HEK293 (cell line): ENCODE measurements around the gene PGAP6.
A peak's percentile ranks its signal among the peaks of the same experiment; 100 is the strongest.

ENCODE experiments used
- INSM2 ChIP-seq: fragments of 450-650 bp; formaldehyde crosslinking; IDR thresholded peaks from 2 replicates; pipeline ENCODE4 v1.5.1; 2016; ENCODE audit warnings: missing biosample characterization, missing genetic modification characterization
- KLF10 ChIP-seq: fragments of 450-650 bp; IDR thresholded peaks from 2 replicates; pipeline ENCODE4 v1.5.1; 2018; ENCODE audit warnings: missing biosample characterization, mild to moderate bottlenecking, missing genetic modification characterization
- KLF16 ChIP-seq: fragments of 450-650 bp; formaldehyde crosslinking; IDR thresholded peaks from 2 replicates; pipeline ENCODE4 v1.5.1; 2017; ENCODE audit warnings: missing biosample characterization, missing genetic modification characterization
- PATZ1 ChIP-seq: fragments of 450-650 bp; formaldehyde crosslinking; IDR thresholded peaks from 2 replicates; pipeline ENCODE4 v1.5.1; 2016; ENCODE audit warnings: missing biosample characterization, missing genetic modification characterization
- PRDM1 ChIP-seq: fragments of 450-650 bp; formaldehyde crosslinking; IDR thresholded peaks from 2 replicates; pipeline ENCODE4; 2016; ENCODE audit warnings: missing biosample characterization, missing genetic modification characterization
- SALL2 ChIP-seq: fragments of 450-650 bp; formaldehyde crosslinking; IDR thresholded peaks from 2 replicates; pipeline ENCODE4 v1.5.0; 2017; ENCODE audit warnings: missing biosample characterization, mild to moderate bottlenecking, missing genetic modification characterization, borderline replicate concordance
- SETDB1 ChIP-seq: IDR thresholded peaks from one replicate; pipeline ENCODE4 v1.6.1; 2017; ENCODE audit warnings: mild to moderate bottlenecking, low read length, moderate library complexity, mixed read lengths; ENCODE audit not compliant: insufficient read length
- SP2 ChIP-seq: fragments of 450-650 bp; formaldehyde crosslinking; IDR thresholded peaks from 2 replicates; pipeline ENCODE4 v1.5.1; 2016; ENCODE audit warnings: missing biosample characterization, missing genetic modification characterization
- ZBTB20 ChIP-seq: fragments of 450-650 bp; formaldehyde crosslinking; IDR thresholded peaks from 2 replicates; pipeline ENCODE4 v1.5.1; 2016; ENCODE audit warnings: missing biosample characterization, missing genetic modification characterization
- ZFHX2 ChIP-seq: fragments of 450-650 bp; formaldehyde crosslinking; conservative IDR thresholded peaks from 2 replicates; pipeline ENCODE4 v1.5.1; 2016; ENCODE audit warnings: missing biosample characterization, missing genetic modification characterization
- ZFP69B ChIP-seq: fragments of 450-650 bp; formaldehyde crosslinking; IDR thresholded peaks from 2 replicates; pipeline ENCODE4 v1.5.1; 2016; ENCODE audit warnings: missing biosample characterization, missing genetic modification characterization
- ZNF169 ChIP-seq: fragments of 450-650 bp; formaldehyde crosslinking; IDR thresholded peaks from 2 replicates; pipeline ENCODE4 v1.5.1; 2016; ENCODE audit warnings: missing biosample characterization, missing genetic modification characterization
- ZNF174 ChIP-seq: fragments of 450-650 bp; formaldehyde crosslinking; IDR thresholded peaks from 2 replicates; pipeline ENCODE4 v1.5.0; 2017; ENCODE audit warnings: missing biosample characterization, mild to moderate bottlenecking, missing genetic modification characterization
- ZNF302 ChIP-seq: fragments of 450-650 bp; formaldehyde crosslinking; IDR thresholded peaks from 2 replicates; pipeline ENCODE4 v1.5.1; 2016; ENCODE audit warnings: missing biosample characterization, missing genetic modification characterization, low read depth
- ZNF404 ChIP-seq: fragments of 450-650 bp; formaldehyde crosslinking; IDR thresholded peaks from 2 replicates; pipeline ENCODE4 v1.5.1; 2017; ENCODE audit warnings: missing biosample characterization, missing genetic modification characterization
- ZNF530 ChIP-seq: fragments of 450-650 bp; formaldehyde crosslinking; IDR thresholded peaks from 2 replicates; pipeline ENCODE4 v1.5.1; 2016; ENCODE audit warnings: low read depth, missing biosample characterization, missing genetic modification characterization
- ZNF561 ChIP-seq: fragments of 450-650 bp; IDR thresholded peaks from 2 replicates; pipeline ENCODE4 v1.5.1; 2018; ENCODE audit warnings: missing biosample characterization, missing genetic modification characterization, borderline replicate concordance
- ZNF585B ChIP-seq: fragments of 450-650 bp; formaldehyde crosslinking; IDR thresholded peaks from 2 replicates; pipeline ENCODE4 v1.5.1; 2016; ENCODE audit warnings: missing biosample characterization, missing genetic modification characterization
- ZNF621 ChIP-seq: fragments of 450-650 bp; formaldehyde crosslinking; IDR thresholded peaks from 2 replicates; pipeline ENCODE4 v1.5.1; 2017; ENCODE audit warnings: missing biosample characterization, missing genetic modification characterization
- ZNF747 ChIP-seq: fragments of 450-650 bp; formaldehyde crosslinking; IDR thresholded peaks from 2 replicates; pipeline ENCODE4 v1.5.1; 2016; ENCODE audit warnings: missing biosample characterization, missing genetic modification characterization
- ZNF76 ChIP-seq: fragments of 450-650 bp; formaldehyde crosslinking; IDR thresholded peaks from 2 replicates; pipeline ENCODE4; 2016; ENCODE audit warnings: low read depth, missing biosample characterization, missing genetic modification characterization, borderline replicate concordance
- ZNF776 ChIP-seq: fragments of 450-650 bp; formaldehyde crosslinking; IDR thresholded peaks from 2 replicates; pipeline ENCODE4 v1.5.0; 2017; ENCODE audit warnings: missing biosample characterization, missing genetic modification characterization, borderline replicate concordance
- ZNF777 ChIP-seq: fragments of 450-650 bp; formaldehyde crosslinking; IDR thresholded peaks from 2 replicates; pipeline ENCODE4 v1.5.1; 2017; ENCODE audit warnings: missing biosample characterization, missing genetic modification characterization, borderline replicate concordance
- ZNF792 ChIP-seq: fragments of 450-650 bp; formaldehyde crosslinking; IDR thresholded peaks from 2 replicates; pipeline ENCODE4 v1.5.1; 2016; ENCODE audit warnings: missing biosample characterization, missing genetic modification characterization
- TF ChIP-seq, protein P1 (sequence below): fragments of 450-650 bp; formaldehyde crosslinking; IDR thresholded peaks from 2 replicates; pipeline ENCODE4 v1.5.1; 2016; ENCODE audit warnings: missing biosample characterization, missing genetic modification characterization
- TF ChIP-seq, protein P2 (sequence below): fragments of 450-650 bp; formaldehyde crosslinking; IDR thresholded peaks from 2 replicates; pipeline ENCODE4 v1.5.1; 2016; ENCODE audit warnings: missing biosample characterization, missing genetic modification characterization
- TF ChIP-seq, protein P3 (sequence below): fragments of 450-650 bp; formaldehyde crosslinking; IDR thresholded peaks from 2 replicates; pipeline ENCODE4; 2016; ENCODE audit warnings: missing biosample characterization, missing genetic modification characterization
- TF ChIP-seq, protein P4 (sequence below): fragments of 450-650 bp; formaldehyde crosslinking; IDR thresholded peaks from 2 replicates; pipeline ENCODE4 v1.5.1; 2017; ENCODE audit warnings: missing biosample characterization, missing genetic modification characterization
- TF ChIP-seq, protein P5 (sequence below): fragments of 450-650 bp; IDR thresholded peaks from 2 replicates; pipeline ENCODE4 v1.5.1; 2018; ENCODE audit warnings: missing biosample characterization, missing genetic modification characterization

PGAP6 gene

DNA sequence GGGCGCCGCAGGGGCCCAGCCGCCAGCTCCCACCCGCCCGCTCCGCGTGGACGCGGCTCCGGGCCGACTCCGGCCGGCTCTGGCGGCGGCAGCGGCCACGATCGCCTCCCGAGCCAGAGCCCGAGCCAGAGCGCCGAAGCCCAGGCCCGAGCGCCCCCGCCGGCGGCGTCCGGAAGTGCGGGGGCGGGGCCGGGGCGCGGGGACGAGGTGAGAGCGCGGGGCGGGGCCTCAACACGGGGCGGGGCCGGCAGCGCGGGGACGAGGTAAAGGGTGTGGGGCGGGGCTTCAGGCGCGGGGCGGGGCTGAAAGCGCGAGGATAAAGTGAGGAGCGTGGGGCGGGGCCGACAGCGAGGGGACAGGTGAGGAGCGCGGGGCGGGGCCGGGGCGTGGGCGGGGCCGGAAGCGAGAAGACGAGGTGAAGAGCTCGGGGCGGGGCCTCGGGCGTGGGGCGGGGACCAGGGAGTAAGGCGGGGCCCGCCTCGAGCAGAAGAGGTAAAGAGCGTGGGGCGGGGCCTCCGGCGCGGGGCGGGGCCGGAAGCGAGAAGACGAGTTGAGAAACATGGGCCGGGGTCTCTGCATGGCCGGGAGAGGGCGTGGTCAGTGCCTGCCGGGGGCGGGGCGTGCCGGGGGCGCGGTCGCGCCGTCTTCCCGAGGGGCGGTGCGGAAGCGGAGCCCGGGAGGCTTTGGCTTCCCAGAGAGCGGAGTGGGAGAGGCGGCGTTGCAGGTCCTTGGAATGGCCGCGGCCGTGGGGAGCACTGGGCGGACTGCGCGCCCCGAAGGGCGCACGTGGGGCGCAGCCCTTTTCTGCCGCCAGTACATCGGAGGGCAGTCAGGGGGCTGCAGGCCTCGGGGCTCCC lies 29.0 kb downstream of the PGAP6 start, which contains the start of gene AXIN1 (continued):
- no peak for TF ChIP-seq ZNF404 (tag by site-specific recombination)
- TF ChIP-seq ZNF169, result no peak
- peak; percentile 40; the same call in 1 of the 2 replicates for TF ChIP-seq ZFHX2 (tag by site-specific recombination)
- TF ChIP-seq ZNF776 (tag by site-specific recombination), result no peak
- TF ChIP-seq, protein P1, sequence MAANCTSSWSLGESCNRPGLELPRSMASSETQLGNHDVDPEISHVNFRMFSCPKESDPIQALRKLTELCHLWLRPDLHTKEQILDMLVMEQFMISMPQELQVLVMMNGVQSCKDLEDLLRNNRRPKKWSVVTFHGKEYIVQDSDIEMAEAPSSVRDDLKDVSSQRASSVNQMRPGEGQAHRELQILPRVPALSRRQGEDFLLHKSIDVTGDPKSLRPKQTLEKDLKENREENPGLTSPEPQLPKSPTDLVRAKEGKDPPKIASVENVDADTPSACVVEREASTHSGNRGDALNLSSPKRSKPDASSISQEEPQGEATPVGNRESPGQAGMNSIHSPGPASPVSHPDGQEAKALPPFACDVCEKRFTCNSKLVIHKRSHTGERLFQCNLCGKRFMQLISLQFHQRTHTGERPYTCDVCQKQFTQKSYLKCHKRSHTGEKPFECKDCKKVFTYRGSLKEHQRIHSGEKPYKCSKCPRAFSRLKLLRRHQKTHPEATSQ, result no peak
- no peak for TF ChIP-seq PRDM1
- TF ChIP-seq KLF16 (tag by site-specific recombination), result peak; percentile 77
- no peak for TF ChIP-seq ZNF777 (tag by site-specific recombination)
- TF ChIP-seq PATZ1 (tag by site-specific recombination), result peak; percentile 86
- TF ChIP-seq ZNF530 (tag by site-specific recombination), result no peak
- TF ChIP-seq, protein P2, sequence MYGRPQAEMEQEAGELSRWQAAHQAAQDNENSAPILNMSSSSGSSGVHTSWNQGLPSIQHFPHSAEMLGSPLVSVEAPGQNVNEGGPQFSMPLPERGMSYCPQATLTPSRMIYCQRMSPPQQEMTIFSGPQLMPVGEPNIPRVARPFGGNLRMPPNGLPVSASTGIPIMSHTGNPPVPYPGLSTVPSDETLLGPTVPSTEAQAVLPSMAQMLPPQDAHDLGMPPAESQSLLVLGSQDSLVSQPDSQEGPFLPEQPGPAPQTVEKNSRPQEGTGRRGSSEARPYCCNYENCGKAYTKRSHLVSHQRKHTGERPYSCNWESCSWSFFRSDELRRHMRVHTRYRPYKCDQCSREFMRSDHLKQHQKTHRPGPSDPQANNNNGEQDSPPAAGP, result peak; percentile 34; the same call in 1 of the 2 replicates
- TF ChIP-seq, protein P3, sequence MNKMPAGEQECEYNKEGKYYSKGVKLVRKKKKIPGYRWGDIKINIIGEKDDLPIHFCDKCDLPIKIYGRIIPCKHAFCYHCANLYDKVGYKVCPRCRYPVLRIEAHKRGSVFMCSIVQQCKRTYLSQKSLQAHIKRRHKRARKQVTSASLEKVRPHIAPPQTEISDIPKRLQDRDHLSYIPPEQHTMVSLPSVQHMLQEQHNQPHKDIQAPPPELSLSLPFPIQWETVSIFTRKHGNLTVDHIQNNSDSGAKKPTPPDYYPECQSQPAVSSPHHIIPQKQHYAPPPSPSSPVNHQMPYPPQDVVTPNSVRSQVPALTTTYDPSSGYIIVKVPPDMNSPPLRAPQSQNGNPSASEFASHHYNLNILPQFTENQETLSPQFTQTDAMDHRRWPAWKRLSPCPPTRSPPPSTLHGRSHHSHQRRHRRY (tag by site-specific recombination), result no peak
- TF ChIP-seq ZNF302 (tag by site-specific recombination), result no peak
- TF ChIP-seq, protein P4, sequence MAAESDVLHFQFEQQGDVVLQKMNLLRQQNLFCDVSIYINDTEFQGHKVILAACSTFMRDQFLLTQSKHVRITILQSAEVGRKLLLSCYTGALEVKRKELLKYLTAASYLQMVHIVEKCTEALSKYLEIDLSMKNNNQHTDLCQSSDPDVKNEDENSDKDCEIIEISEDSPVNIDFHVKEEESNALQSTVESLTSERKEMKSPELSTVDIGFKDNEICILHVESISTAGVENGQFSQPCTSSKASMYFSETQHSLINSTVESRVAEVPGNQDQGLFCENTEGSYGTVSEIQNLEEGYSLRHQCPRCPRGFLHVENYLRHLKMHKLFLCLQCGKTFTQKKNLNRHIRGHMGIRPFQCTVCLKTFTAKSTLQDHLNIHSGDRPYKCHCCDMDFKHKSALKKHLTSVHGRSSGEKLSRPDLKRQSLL (tag by site-specific recombination), result no peak
- no peak for TF ChIP-seq ZNF561
- no peak for TF ChIP-seq SALL2 (tag by site-specific recombination)
- peak; percentile 92 for TF ChIP-seq KLF10
- no peak for TF ChIP-seq ZNF174 (tag by site-specific recombination)
- TF ChIP-seq, protein P5, sequence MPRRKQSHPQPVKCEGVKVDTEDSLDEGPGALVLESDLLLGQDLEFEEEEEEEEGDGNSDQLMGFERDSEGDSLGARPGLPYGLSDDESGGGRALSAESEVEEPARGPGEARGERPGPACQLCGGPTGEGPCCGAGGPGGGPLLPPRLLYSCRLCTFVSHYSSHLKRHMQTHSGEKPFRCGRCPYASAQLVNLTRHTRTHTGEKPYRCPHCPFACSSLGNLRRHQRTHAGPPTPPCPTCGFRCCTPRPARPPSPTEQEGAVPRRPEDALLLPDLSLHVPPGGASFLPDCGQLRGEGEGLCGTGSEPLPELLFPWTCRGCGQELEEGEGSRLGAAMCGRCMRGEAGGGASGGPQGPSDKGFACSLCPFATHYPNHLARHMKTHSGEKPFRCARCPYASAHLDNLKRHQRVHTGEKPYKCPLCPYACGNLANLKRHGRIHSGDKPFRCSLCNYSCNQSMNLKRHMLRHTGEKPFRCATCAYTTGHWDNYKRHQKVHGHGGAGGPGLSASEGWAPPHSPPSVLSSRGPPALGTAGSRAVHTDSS (tag by site-specific recombination), result no peak
- TF ChIP-seq SETDB1, result no peak
- TF ChIP-seq ZNF621 (tag by site-specific recombination), result no peak
- TF ChIP-seq ZFP69B, result 0 out of 2 replicates have a peak, but pooled peaks have one; percentile 19
- TF ChIP-seq ZNF585B (tag by site-specific recombination), result no peak
- peak; percentile 73; the same call in 1 of the 2 replicates for TF ChIP-seq ZNF76
- peak; percentile 86 for TF ChIP-seq SP2 (tag by site-specific recombination)
- TF ChIP-seq ZNF792 (tag by site-specific recombination), result no peak
- TF ChIP-seq INSM2 (tag by site-specific recombination), result no peak
- no peak for TF ChIP-seq ZNF747
- TF ChIP-seq ZBTB20, result peak; percentile 68; the same call in 1 of the 2 replicates
